Measurements from ENCODE around the gene CYRIA. TPM values are rescaled to one million over a fixed set of nuclear protein-coding genes. Genes with fewer than 3 reads are reported as not detected.

CYRIA gene
- polyA plus RNA-seq, 1 of the 3 experiments (the other 2 are of a cell fraction): 0.13 TPM

- Histone ChIP-seq H3K4me2 (no peak overlapping the region), H2AFZ (ENCODE audit: low read depth) (no peak overlapping the region), H3K9ac (no peak overlapping the region), H3K9me2 (no peaks in the 10 kb centered on the region), H3K36me3 (replicated peaks in 1 of 2; ENCODE audit: control insufficient read depth in 1 of 2, insufficient read depth in 2 of 2, low read length in 1 of 2) (no peaks in the 10 kb centered on the region), H3F3A (replicated peaks; ENCODE audit: insufficient read depth) (no peaks in the 10 kb centered on the region), H3K9me3 (no peaks in the 10 kb centered on the region), H3K27ac (ENCODE audit: low read depth in 2 of 2, low read length in 1 of 2) (no peak overlapping the region), H4K20me1 (ENCODE audit: insufficient read depth) (no peaks in the 10 kb centered on the region), H3K4me1 (ENCODE audit: control insufficient read depth in 1 of 2, insufficient read depth in 2 of 2, low read depth in 1 of 2, low read length in 1 of 2) (peaks cover 0 to 15% of the 10 kb centered on the region in 2 experiments; a peak in 2 of 4 replicates), H3K4me3 (ENCODE audit: low read depth in 2 of 2, low read length in 1 of 2) (no peak overlapping the region), H3K79me2 (ENCODE audit: insufficient read depth) (no peaks in the 10 kb centered on the region), H3K27me3 (ENCODE audit: insufficient read depth) (no peaks in the 10 kb centered on the region)
- CTCF ChIA-PET: interaction anchor here (0.6 to 2.0 kb wide), 2 partner anchors 23 to 34 kb away, joined by 3 to 4 read pairs; no protein-coding TSS in a partner anchor
- DNase-seq: no peak
- no peak for TF ChIP-seq FOSL2 (IDR thresholded peaks at IDR 0.05; ENCODE audit: borderline replicate concordance, low read depth)
- no peak for TF ChIP-seq NFIC (IDR thresholded peaks at IDR 0.05; ENCODE audit: borderline replicate concordance)
- no peak for TF ChIP-seq SMC3 (IDR thresholded peaks at IDR 0.05; ENCODE audit: low read depth, low read length)
- TF ChIP-seq SIN3A (IDR thresholded peaks at IDR 0.05; ENCODE audit: borderline replicate concordance, low read depth, low read length): no peak
- TF ChIP-seq NRF1 (IDR thresholded peaks at IDR 0.05; ENCODE audit: low read depth, low read length): no peak
- TF ChIP-seq GABPA (IDR thresholded peaks at IDR 0.05; ENCODE audit: low read depth): no peak
- no peak for TF ChIP-seq TAF1 (IDR thresholded peaks at IDR 0.05; ENCODE audit: borderline replicate concordance, low read depth, low read length)
- POLR2A ChIA-PET: no interaction called here
- WGBS (ENCODE audit: low lambda C conversion rate): 27% methylated on average over 1 of the region's 1 CpG
These were observed 21.6 kb upstream of the CYRIA start for GRCh38 chr2:16687222-16687621.

DNA sequence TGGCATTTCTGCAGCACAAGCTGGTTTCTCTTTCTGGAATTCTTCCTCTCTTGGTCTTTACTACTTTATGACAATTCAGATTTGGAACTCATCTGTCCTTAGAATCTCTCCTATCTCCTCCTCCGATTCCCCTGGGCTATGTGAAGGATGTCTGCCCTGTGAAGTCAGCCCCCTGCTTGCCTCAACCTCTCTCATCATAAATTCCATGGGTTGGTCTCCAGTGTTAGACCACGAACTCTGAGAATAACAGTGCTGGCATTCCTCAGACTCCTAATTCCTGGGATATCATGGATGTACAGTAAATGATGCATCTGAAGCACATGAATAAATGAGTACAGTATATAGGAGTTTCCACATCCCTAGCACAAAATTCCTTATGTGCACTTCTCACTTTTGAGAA is 21.0 kb upstream of the CYRIA start:
- Histone ChIP-seq H3K4me1 (ENCODE audit: control insufficient read depth in 1 of 2, insufficient read depth in 2 of 2, low read depth in 1 of 2, low read length in 1 of 2) (peaks cover 0 to 15% of the 10 kb centered on the region in 2 experiments; a peak in 2 of 4 replicates), H3K9me3 (no peaks in the 10 kb centered on the region), H3K36me3 (replicated peaks in 1 of 2; ENCODE audit: control insufficient read depth in 1 of 2, insufficient read depth in 2 of 2, low read length in 1 of 2) (no peaks in the 10 kb centered on the region), H3K27me3 (ENCODE audit: insufficient read depth) (no peaks in the 10 kb centered on the region), H4K20me1 (ENCODE audit: insufficient read depth) (no peaks in the 10 kb centered on the region), H3K9me2 (no peaks in the 10 kb centered on the region), H3K4me2 (no peak overlapping the region), H3K27ac (ENCODE audit: low read depth in 2 of 2, low read length in 1 of 2) (no peak overlapping the region), H3K4me3 (ENCODE audit: low read depth in 2 of 2, low read length in 1 of 2) (no peak overlapping the region), H2AFZ (ENCODE audit: low read depth) (no peak overlapping the region), H3K79me2 (ENCODE audit: insufficient read depth) (no peaks in the 10 kb centered on the region), H3F3A (replicated peaks; ENCODE audit: insufficient read depth) (no peaks in the 10 kb centered on the region), H3K9ac (no peak overlapping the region)
- CTCF ChIA-PET: interaction anchor here (2.0 kb wide), 1 partner anchor 33 kb away, joined by 4 read pairs; no protein-coding TSS in a partner anchor
- POLR2A ChIA-PET: no interaction called here
- DNase-seq: no peak
- 6% methylated on average over 2 of the region's 2 CpGs for WGBS (ENCODE audit: low lambda C conversion rate)
- no peak for TF ChIP-seq PBX3 (IDR thresholded peaks at IDR 0.05)
- no peak for TF ChIP-seq RXRA (IDR thresholded peaks at IDR 0.05; ENCODE audit: borderline replicate concordance, low read depth)
- no peak for TF ChIP-seq USF1 (IDR thresholded peaks at IDR 0.05; ENCODE audit: borderline replicate concordance, low read depth)
- no peak for TF ChIP-seq NRF1 (IDR thresholded peaks at IDR 0.05; ENCODE audit: low read depth, low read length)
- TF ChIP-seq JUND (IDR thresholded peaks at IDR 0.05): no peak
- no peak for TF ChIP-seq TCF12 (IDR thresholded peaks at IDR 0.05)
- no peak for TF ChIP-seq TAF1 (IDR thresholded peaks at IDR 0.05; ENCODE audit: borderline replicate concordance, low read depth, low read length)
- TF ChIP-seq TEAD4 (IDR thresholded peaks at IDR 0.05; ENCODE audit: borderline replicate concordance, insufficient read depth): no peak
- TF ChIP-seq USF2 (IDR thresholded peaks at IDR 0.05; ENCODE audit: borderline replicate concordance, low read depth, low read length): no peak
- no peak for TF ChIP-seq MXI1 (IDR thresholded peaks at IDR 0.05; ENCODE audit: low read depth, low read length)
- no peak for TF ChIP-seq FOXJ3 (CRISPR knock-in tag; IDR thresholded peaks at IDR 0.05)
- TF ChIP-seq EZH2phosphoT487 (IDR thresholded peaks at IDR 0.05; ENCODE audit: borderline replicate concordance, low read depth): no peak
- TF ChIP-seq RAD21 (IDR thresholded peaks at IDR 0.05; ENCODE audit: low read length): no peak
- TF ChIP-seq EP300 (IDR thresholded peaks at IDR 0.05; ENCODE audit: borderline replicate concordance in 1 of 2, low read depth in 1 of 2, low read length in 1 of 2): no peak
- TF ChIP-seq, protein P1, sequence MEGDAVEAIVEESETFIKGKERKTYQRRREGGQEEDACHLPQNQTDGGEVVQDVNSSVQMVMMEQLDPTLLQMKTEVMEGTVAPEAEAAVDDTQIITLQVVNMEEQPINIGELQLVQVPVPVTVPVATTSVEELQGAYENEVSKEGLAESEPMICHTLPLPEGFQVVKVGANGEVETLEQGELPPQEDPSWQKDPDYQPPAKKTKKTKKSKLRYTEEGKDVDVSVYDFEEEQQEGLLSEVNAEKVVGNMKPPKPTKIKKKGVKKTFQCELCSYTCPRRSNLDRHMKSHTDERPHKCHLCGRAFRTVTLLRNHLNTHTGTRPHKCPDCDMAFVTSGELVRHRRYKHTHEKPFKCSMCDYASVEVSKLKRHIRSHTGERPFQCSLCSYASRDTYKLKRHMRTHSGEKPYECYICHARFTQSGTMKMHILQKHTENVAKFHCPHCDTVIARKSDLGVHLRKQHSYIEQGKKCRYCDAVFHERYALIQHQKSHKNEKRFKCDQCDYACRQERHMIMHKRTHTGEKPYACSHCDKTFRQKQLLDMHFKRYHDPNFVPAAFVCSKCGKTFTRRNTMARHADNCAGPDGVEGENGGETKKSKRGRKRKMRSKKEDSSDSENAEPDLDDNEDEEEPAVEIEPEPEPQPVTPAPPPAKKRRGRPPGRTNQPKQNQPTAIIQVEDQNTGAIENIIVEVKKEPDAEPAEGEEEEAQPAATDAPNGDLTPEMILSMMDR (IDR thresholded peaks at IDR 0.05): no peak
- TF ChIP-seq FOSL2 (IDR thresholded peaks at IDR 0.05; ENCODE audit: borderline replicate concordance, low read depth): no peak
- no peak for TF ChIP-seq NFIC (IDR thresholded peaks at IDR 0.05; ENCODE audit: borderline replicate concordance)
